Measurements from ENCODE around the gene TMEM255A.

Gene TMEM255A

GRCh38 chrX:120306630-120307029, 4.6 kb downstream of the TMEM255A start:
- DNase-seq, result no peak

- DNase-seq, result no peak
Measured at GRCh38 chrX:120305531-120306141, 5.6 kb downstream of the TMEM255A start.

DNA sequence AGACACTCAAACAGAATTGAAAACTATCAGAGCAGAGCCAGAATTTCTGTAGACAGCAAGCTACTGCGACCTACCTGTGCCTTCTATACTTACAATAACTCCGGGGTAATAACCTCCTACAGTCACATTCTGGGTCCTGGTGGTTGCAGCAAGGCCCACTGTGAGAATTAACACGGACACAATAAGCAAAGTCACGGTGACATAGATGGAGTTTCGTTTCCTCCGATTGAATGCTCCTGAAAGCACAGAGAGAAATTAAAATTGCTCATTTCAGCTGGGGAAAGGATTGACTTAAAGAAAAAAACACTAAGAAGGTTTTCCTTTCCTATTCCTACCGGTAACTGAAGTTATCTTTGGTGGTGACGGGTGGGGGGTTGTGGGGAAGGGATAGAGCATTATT, 7.0 kb downstream of the TMEM255A start:
- no peak for DNase-seq

DNA sequence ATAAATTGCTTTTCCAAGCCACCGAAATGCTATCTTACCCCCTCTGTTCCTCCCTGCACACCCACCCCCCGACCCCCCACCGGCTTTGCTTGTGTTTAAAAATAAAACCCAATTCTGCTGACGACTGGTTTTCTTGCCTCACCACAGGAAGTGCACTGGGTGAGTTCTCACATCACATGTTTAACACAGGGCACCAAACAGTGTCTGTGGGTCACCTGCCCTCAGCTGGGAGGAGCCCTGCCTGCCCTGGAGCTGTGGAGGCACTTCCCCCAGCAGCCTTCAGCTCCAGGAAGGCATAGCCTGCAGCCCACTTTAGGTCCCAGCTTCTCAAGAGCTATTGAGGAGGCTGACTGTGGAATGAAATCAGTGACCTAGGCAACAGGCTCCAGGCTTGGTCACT, 8.8 kb downstream of the TMEM255A start:
- no peak for DNase-seq

- DNase-seq, result no peak
Measured at GRCh38 chrX:120301960-120302359, 9.3 kb downstream of the TMEM255A start.

- DNase-seq, result no peak
Measured at GRCh38 chrX:120301497-120301896, 9.8 kb downstream of the TMEM255A start.

DNA sequence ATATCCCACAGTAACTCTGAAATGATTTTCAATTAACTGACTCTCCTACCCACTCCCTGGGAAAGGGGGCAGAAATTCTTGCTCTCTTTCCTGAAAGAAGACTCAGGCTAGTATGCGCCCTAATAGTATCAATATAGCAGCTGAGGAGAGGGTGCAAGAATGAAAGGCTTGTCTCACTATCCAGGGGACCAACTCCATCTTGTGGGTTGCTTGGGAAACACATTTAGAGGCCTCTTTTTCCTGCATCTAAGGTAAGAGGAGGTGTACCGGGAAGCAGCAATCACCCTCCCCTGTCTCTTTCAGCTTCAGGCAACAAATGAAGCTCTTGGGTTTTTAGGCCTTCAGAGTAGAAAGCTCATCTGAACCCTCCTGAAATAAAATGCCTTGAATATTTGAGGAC, 11.3 kb downstream of the TMEM255A start:
- no peak for DNase-seq

DNA sequence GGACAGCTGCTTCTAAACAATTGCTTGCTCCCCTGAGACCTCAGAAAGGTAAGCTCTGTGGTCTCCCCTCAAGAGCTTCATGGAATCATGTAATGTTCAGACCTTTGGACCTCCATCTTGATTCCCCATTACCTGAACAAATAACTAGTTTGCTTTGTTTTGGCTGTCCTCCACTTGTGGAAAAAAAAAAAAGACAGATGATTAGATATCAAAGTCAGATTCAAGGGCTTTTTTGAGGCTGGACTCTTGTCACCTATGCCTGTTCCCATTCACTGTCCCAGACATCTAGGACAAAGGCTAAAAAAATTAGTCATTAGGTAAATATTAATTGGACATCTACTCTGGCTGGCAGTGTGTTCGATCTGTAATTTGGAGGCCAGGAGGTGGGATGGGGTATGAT, 13.3 kb downstream of the TMEM255A start:
- no peak for DNase-seq

- DNase-seq, result no peak
Measured at GRCh38 chrX:120294651-120295050, 16.6 kb downstream of the TMEM255A start.

DNA sequence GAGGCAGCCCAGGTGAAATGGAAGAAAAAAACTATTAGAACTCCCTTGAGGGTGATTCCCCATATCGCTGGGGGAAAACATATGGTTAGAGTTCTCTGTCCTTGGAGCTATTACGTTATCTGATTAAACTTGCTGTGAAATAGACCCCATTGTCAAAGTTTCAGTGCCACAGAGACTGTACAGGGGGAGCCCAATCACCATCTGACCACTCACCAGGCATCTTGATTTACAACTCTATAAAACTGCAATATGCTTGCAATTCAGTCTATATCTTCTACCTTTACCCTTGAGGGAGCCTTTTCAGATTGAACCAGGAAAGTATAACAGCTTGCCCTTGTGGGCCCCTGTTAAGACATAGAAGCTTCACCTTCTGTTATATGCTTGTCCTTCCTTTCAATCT, 18.2 kb downstream of the TMEM255A start:
- DNase-seq, result no peak

- peak; percentile 35 for DNase-seq
Measured at GRCh38 chrX:120291211-120291610, 20.1 kb downstream of the TMEM255A start.

GRCh38 chrX:120290107-120290506, 21.2 kb downstream of the TMEM255A start:
- DNase-seq, result peak; percentile 29

DNA sequence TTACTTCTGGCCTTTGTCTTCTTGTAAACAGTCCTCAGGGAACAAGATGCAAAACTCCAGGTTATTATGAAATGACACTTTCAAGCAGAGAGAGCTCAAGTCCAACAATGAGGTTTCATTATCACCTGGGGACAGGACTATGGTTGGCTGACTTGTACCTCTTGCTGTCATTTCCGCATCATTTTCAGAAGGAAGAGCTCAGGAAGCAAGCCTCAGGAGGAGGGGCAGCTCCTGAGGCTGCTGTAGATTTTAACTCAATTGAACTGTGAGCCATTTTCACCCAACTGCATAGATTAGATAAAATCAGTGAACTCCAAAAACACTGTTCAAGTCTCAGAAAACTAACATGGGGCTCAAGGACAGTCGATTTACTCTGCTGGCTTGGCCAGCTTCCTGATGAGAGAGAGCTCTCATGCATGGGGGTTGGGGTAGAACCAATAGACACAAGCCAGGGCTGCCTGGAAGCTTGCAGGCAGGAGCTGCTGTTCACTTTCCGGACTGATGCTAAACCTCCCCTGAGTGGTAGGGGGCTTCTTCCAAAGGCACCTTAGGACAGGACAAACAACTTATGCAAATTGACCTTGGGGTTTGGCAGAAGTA, 23.6 kb downstream of the TMEM255A start:
- DNase-seq, result no peak

- DNase-seq, result no peak
Measured at GRCh38 chrX:120286733-120287512, 24.3 kb downstream of the TMEM255A start.

GRCh38 chrX:120282697-120283096, 28.6 kb downstream of the TMEM255A start:
- no peak for DNase-seq

- no peak for DNase-seq
Measured at GRCh38 chrX:120281761-120282160, 29.5 kb downstream of the TMEM255A start.

DNA sequence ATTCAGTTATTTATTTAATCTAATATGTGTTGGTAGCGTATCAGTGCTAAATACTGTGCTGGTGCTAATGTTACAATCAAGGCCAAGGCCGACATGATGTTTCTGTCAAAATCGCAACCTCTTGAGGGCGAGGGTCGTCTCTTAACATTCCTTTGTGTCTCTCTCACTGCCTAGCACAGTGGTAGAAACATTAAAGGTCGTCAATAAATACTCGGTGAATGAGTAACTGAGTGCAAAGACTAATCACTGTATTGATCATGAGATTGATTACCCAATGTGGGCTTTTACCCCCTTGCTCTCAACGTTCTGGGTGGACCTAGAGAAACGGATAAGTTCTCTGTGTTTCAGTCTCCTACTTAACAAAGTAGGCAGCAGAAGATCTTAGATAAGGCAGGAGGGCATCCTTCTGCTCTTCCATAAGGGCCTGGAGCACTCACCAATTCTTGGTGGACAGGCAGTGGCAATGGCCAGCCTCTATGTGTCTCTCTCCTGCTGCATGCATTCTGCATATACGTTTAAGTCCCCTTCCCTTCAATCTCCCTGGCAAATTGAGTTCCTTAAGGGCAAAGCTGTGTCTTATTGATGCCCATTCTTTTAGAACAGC, 30.1 kb downstream of the TMEM255A start:
- no peak for DNase-seq

- no peak for DNase-seq
Measured at GRCh38 chrX:120274958-120275357, 36.3 kb downstream of the TMEM255A start.

GRCh38 chrX:120274145-120274544, 37.1 kb downstream of the TMEM255A start:
- DNase-seq, result no peak

- DNase-seq, result no peak
Measured at GRCh38 chrX:120271218-120271617, 40.0 kb downstream of the TMEM255A start.

- DNase-seq, result no peak
Measured at GRCh38 chrX:120270567-120270966, 40.7 kb downstream of the TMEM255A start.

GRCh38 chrX:120269373-120270035, 41.8 kb downstream of the TMEM255A start:
- DNase-seq, result no peak

GRCh38 chrX:120264341-120264740, 46.9 kb downstream of the TMEM255A start:
- DNase-seq, result no peak

Measured in NCI-H1436 (cell line).